Muscle layer of duodenum (tissue), 2 donors: ENCODE measurements around the gene DENND5B.

ENCODE experiments used
- H3K27ac ChIP-seq: one replicate; pipeline ENCODE4 v1.7.0; 2013; ENCODE audit warnings: mild to moderate bottlenecking, low read length
- H3K27me3 ChIP-seq: one replicate; pipeline ENCODE4 v1.7.0; 2013; ENCODE audit warnings: low read depth, mild to moderate bottlenecking, control low read depth, low read length
- H3K36me3 ChIP-seq, 2 donors: one replicate each; pipeline ENCODE4 v1.7.0; 2013; ENCODE audit warnings: low read length in 2 of 2, control low read depth in 1 of 2, mild to moderate bottlenecking in 1 of 2; ENCODE audit not compliant: insufficient read depth in 2 of 2, control insufficient read depth in 1 of 2
- H3K4me1 ChIP-seq, 2 donors: one replicate each; pipeline ENCODE4 v1.7.0; 2013; ENCODE audit warnings: low read length in 2 of 2, mild to moderate bottlenecking in 2 of 2, control low read depth in 1 of 2, moderate library complexity in 1 of 2; ENCODE audit not compliant: insufficient read depth in 2 of 2, control insufficient read depth in 1 of 2
- H3K4me3 ChIP-seq, 2 donors: one replicate each; pipeline ENCODE4 v1.7.0; 2013; ENCODE audit warnings: low read length in 2 of 2, low read depth in 1 of 2, mild to moderate bottlenecking in 1 of 2
- H3K9me3 ChIP-seq, 2 donors: one replicate each; pipeline ENCODE4 v1.7.0; 2013; ENCODE audit warnings: low read length in 2 of 2, control low read depth in 1 of 2, mild to moderate bottlenecking in 1 of 2; ENCODE audit not compliant: control insufficient read depth in 1 of 2
- donor health status: healthy.

The DENND5B gene

GRCh38 chr12:31353750-31354708, 236.9 kb downstream of the DENND5B start:
- H3K27ac ChIP-seq, result no peak overlapping the region
- no peaks in the 10 kb centered on the region for H3K27me3 ChIP-seq
- H3K36me3 ChIP-seq, result no peaks in the 10 kb centered on the region
- H3K9me3 ChIP-seq, result no peaks in the 10 kb centered on the region
- H3K4me1 ChIP-seq, result no peaks in the 10 kb centered on the region
- no peak overlapping the region for H3K4me3 ChIP-seq

GRCh38 chr12:31346267-31346666, 244.7 kb downstream of the DENND5B start:
- no peaks in the 10 kb centered on the region for H3K9me3 ChIP-seq
- no peaks in the 10 kb centered on the region for H3K36me3 ChIP-seq
- H3K27me3 ChIP-seq, result no peaks in the 10 kb centered on the region
- no peak overlapping the region for H3K4me3 ChIP-seq
- no peaks in the 10 kb centered on the region for H3K4me1 ChIP-seq
- no peak overlapping the region for H3K27ac ChIP-seq

- no peaks in the 10 kb centered on the region for H3K9me3 ChIP-seq
- no peaks in the 10 kb centered on the region for H3K4me1 ChIP-seq
- no peaks in the 10 kb centered on the region for H3K36me3 ChIP-seq
- H3K27ac ChIP-seq, result no peak overlapping the region
- no peak overlapping the region for H3K4me3 ChIP-seq
- no peaks in the 10 kb centered on the region for H3K27me3 ChIP-seq
Observed at GRCh38 chr12:31343139-31343538, 247.8 kb downstream of the DENND5B start.

GRCh38 chr12:31342286-31342685, 248.7 kb downstream of the DENND5B start:
- no peaks in the 10 kb centered on the region for H3K9me3 ChIP-seq
- no peak overlapping the region for H3K27ac ChIP-seq
- H3K4me3 ChIP-seq, result no peak overlapping the region
- no peaks in the 10 kb centered on the region for H3K27me3 ChIP-seq
- H3K4me1 ChIP-seq, result no peaks in the 10 kb centered on the region
- no peaks in the 10 kb centered on the region for H3K36me3 ChIP-seq

DNA sequence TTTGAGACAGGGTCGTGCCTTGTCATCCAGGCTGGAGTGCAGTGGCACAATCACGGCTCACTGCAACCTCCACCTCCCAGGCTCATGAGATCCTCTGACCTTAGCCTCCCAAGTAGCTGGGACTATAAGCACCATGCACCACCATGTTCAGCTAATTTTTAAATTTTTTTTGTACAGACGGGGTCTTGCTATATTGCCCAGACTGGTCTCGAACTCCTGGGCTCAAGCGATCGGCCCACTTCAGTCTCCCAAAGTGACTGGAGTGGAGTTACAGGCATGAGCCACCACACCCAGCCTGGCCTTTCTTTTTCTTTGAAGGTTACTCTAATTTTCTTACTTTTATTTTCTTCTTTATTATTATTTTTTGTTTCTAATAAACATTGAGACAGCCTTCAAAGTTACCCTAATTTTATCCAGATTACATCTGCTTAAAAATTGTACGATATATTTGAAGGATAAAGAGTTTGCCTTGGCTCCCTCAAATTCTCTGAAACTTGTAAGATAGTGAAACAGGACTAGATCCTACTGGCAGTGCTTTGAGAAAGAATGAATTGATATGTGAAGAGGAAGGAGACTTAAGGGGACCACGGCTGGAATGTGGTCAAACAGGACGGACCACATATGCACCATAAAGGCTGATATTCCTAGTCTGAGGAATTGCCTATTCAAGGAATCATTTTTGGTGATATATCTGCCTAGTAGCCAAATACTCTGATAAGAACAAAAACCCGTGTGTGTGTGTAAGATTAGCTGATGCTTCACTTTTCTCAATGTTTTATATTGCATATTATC, 250.9 kb downstream of the DENND5B start:
- no peaks in the 10 kb centered on the region for H3K4me1 ChIP-seq
- no peak overlapping the region for H3K4me3 ChIP-seq
- no peaks in the 10 kb centered on the region for H3K36me3 ChIP-seq
- H3K27me3 ChIP-seq, result no peaks in the 10 kb centered on the region
- H3K27ac ChIP-seq, result no peak overlapping the region
- H3K9me3 ChIP-seq, result no peaks in the 10 kb centered on the region

GRCh38 chr12:31337952-31338351, 253.0 kb downstream of the DENND5B start:
- Histone ChIP-seq H3K27me3 (no peaks in the 10 kb centered on the region), H3K27ac (no peak overlapping the region), H3K36me3 (no peaks in the 10 kb centered on the region), H3K9me3 (no peaks in the 10 kb centered on the region), H3K4me3 (no peak overlapping the region), H3K4me1 (no peaks in the 10 kb centered on the region)
